Adipose tissue (tissue), 3 donors: ENCODE data around the gene ANXA3. TPM values are rescaled to one million over a fixed set of nuclear protein-coding genes. Genes with fewer than 3 reads are reported as not detected.
"Not testable (repeated sequence)": the region's sequence is repeated elsewhere in the genome, so short reads cannot be mapped to it uniquely, and the experiment has no call there.

Experiments
- H3K27ac ChIP-seq: one replicate; pipeline ENCODE4 v1.5.1; 2013; ENCODE audit warnings: low read depth, low read length
- WGBS, 3 donors: extraction: QIAGEN DNeasy Blood & Tissue Kit; methylation state at CpG; one replicate each; pipeline ENCODE4 v1.1.7; 2013; 5-methylcytosine and 5-hydroxymethylcytosine counted together
- polyA plus RNA-seq, 3 donors: library from polyadenylated mRNA; stranded (reverse); fragments of 200-250 nt; gene quantifications; one replicate each; pipeline ENCODE4 v1.2.3, GENCODE V29; 2013
- donor health status: healthy with polysubstance abuse.
- donor health status: Bipolar disorder and iron deficiency.
- donor health status: healthy.

ANXA3 gene
- polyA plus RNA-seq, 3 donors, result 27.3 to 82.6 (median 61.1) TPM

DNA sequence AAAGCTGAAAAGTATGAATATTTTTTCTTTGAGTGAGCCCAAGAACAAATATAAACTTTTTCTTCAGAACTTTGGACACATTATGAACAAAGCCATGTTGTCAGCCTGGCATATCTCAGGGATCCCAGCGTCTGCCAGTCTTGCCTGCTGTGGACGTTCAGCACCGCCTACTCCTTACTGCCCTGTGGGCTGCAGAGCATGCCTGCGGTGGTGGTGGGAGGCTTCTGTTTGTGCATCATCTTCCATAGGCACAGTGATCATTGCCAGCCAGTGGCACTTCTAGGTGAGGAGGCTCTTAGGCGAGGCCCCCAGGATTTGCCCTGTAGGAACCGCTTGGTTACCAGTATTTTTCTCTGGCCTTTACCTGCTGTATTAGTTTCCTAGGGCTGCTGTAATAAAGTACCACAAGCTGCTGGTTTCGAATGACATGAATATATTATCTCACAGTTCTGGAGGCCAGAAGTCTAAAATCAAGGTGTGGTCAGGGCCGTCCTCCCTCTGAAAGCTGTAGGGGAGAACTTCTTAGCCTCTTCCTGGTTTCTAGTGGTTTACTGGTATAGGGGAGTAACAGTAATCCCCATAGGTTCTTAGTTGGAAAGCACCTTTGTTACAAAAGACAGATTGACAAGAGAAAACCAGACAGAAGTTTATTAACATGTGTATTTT is 15.4 kb downstream of the ANXA3 start:
- no peak overlapping the region for H3K27ac ChIP-seq
- 83 to 89% (median 85%) methylated on average over 8 of the region's 8 CpGs for WGBS, 3 donors

DNA sequence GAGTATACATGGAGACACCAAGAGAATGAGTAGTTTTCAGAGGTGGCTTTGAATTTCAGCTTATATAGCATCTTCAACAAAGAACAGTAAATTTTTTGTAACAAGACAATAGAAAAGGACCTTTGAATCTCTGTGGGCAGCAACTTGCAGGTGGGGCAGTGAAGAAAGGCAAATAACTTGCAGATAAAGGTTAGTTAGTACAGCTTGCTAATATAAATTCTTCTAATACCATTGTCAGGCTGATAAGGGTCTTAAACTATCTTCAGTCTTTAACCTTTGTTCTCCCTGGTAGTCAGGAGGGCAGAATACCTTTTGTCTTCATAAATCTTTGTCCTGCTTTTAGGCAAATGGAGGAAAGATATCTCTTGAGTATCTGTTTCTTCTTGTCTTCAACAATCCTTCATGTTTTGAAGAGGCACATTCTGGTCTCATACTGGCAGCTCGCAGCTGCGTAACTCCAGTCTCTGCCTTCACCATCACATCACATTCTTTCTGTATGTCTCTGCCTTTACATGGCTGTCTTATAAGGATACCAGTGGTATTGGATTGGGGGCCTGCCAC is 16.0 kb downstream of the ANXA3 start:
- WGBS, 3 donors, result 92 to 100% (median 94%) methylated on average over 2 of the region's 2 CpGs
- H3K27ac ChIP-seq, result no peak overlapping the region

DNA sequence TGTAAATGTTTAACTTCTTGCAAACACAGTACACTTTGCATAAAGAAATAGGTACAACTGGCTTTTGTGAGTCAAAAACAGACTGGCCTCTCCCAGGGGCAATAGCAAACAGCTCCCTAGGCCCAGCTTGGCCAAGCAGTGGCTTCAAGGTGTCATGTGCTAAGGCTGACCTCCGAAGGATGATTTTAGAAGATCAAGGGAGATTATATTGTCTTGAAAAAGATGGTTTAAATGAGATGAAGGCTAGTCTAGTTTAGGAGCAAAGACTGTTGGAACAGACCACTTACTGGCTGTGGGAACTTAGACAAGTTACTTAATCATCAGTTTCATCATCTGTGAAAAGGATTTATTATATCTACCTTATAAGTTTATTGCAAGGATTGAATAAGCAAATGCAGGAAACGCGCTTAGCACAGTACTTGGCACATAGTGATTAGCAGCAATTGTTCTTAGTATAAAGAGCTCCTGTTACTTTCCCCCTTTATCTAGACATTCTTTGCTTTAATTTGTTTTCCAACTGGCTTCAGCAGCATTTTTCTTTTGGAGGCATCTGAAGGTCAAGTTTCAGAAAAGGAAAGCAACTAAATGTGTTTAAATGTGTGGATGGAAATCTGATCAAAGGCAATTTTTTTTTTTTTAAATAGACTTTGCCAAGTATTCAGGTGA is 17.2 kb downstream of the ANXA3 start:
- H3K27ac ChIP-seq, result no peak overlapping the region

DNA sequence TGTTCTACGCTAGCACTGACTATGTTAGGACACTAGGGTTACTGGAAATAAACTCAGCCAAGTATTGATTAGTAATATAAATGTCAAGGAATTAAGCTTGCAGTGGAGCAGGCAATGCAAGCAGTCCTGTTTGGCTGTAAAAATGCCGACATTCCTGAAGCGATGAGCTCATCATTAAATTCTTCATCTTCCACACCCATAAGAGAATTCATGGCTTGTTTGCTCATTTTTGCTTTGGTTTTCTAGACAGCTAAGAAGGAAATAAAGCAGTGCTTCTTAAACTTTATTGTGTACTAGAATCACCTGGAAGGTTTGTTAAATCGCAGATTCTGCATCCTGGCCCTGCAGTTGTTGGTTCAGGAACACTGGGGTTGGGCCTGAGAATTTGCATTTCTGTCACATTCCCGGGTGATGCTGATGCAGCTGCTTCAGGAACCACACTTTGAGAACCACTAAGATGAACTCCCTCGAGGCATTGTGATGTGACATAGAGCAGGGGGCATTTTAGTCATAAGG is 17.8 kb downstream of the ANXA3 start:
- WGBS, 3 donors, result 38 to 57% (median 45%) methylated on average over 6 of the region's 6 CpGs
- H3K27ac ChIP-seq, result no peak overlapping the region

More for the DNA sequence above, 17.2 kb downstream of the ANXA3 start:
- 36 to 65% (median 63%) methylated on average over 3 of the region's 3 CpGs for WGBS, 3 donors

DNA sequence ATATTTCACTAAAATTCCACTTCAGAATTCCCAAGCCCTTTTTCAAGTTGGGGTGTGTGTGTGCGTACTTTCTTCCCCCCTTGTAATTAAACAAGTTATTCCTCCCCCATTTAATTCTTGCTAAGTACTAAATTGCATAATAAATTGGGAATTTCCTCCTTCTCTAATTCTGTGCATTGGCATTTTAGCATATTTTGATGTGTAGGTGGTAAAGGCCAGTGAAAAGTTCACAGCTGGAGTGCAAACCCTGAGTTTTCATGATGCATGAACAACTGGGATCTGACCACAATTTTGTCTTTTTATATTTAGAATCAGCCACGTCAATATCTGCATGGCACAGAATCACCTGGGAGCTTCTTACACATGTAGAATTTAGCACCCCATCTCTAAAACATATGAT is 18.5 kb downstream of the ANXA3 start:
- 83 to 88% (median 85%) methylated on average over 2 of the region's 2 CpGs for WGBS, 3 donors
- H3K27ac ChIP-seq, result no peak overlapping the region

DNA sequence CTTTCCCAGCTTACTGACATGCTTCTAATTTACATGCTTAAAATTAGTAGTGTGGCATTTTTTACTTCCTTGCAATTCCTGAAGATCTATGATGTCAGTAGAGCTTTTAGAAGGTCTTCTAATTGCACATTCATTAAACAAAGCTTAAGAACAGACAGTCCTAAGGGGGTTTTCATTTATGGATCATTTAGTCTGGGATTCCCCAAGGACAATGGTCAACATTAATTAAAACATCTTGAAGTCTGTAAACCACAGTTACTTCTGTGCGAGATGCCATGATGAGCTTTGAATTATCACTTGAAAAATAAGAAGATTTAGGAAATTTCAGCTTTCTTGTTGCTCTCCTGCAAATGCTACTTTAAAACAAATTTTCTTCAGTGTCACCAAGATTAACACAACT is 20.2 kb downstream of the ANXA3 start:
- WGBS, 3 donors, result 91 to 97% (median 92%) methylated on average over 1 of the region's 1 CpG
- H3K27ac ChIP-seq, result no peak overlapping the region

DNA sequence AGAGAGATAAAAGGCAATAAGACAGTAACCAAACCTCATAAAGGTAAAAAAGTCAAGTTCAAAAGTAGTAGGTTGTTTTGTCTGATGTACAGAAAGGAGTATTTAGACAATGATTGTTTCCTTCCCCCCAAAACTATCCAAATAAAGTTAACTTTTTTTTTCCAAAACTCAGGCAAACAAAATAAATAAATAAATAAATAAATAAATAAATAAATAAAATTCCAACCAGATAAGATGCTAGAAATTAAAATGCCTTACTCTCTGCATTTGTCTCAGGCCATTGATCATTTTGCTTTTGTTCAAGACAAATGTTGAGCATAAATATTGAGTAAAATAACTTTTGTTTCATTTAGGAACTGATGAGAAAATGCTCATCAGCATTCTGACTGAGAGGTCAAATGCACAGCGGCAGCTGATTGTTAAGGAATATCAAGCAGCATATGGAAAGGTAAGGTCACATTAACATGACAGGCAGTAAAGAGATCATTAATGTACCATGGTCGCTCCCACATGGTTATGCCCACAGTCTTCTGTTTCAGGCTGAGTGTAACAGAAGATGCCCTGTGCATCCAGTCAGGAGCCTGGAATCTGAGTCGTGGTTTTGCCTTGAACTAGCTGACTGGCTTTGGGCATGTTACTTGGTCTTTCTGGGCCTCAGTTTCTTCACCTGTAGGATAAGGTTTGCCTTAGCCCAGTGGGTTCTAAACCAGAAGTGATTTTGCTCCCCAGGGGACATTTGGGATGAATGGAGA is 27.3 kb downstream of the ANXA3 start:
- no peak overlapping the region for H3K27ac ChIP-seq
- WGBS, 3 donors, result 94 to 96% (median 95%) methylated on average over 3 of the region's 3 CpGs

DNA sequence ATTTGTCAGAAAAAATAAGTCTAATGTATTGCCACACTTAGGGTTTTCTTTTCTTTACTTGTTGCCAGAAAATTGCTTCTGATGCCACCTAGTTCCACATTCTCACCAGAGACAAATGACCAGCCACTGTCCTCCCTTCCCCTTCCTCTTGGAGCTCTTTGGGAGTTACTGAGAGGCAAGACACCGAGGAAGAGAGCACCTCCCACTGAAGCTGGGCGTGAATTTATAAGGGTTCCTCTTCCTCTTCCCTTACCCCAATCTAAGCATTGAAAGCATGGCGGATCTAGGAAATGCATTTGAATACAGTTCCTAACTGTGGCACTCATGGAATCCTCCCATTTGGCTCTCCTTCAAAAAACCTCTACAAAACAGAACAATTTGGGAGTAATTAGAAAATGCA is 30.0 kb downstream of the ANXA3 start:
- no peak overlapping the region for H3K27ac ChIP-seq
- WGBS, 3 donors, result 55 to 78% (median 59%) methylated on average over 3 of the region's 3 CpGs

DNA sequence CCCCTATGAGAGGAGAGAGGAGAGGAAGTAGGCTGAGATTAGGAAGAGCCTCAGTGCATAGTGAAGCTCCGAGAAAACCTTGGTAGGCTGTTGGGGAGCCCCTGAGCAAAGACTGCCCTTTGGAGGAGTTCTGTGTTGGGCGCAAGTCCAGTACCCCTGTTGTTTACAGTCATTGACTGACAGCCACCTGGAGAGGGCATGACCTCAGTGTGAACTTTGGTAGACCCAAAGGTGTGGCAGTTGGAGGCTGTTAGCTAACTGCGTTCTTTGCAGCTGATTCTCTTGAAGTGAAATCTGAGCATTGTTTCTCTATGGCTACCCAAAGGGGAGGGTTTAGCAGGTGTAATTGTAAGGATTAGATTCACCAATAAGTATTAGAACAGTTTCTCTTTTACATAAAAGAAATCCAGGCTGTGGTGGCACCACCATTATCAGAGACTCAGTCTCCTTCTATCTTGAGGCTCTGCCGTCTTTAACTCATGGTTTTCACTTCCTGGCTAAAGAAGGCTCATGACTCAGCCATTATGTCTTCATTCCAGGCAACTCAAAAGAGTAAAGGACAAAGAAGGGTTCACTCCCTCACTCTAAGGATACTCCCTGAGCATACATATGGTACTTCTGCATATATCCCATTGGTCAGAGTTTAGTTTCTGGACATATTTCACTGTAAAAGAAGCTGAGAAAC is 33.4 kb downstream of the ANXA3 start:
- WGBS, 3 donors, result 83 to 88% (median 85%) methylated on average over 4 of the region's 4 CpGs
- no peak overlapping the region for H3K27ac ChIP-seq

DNA sequence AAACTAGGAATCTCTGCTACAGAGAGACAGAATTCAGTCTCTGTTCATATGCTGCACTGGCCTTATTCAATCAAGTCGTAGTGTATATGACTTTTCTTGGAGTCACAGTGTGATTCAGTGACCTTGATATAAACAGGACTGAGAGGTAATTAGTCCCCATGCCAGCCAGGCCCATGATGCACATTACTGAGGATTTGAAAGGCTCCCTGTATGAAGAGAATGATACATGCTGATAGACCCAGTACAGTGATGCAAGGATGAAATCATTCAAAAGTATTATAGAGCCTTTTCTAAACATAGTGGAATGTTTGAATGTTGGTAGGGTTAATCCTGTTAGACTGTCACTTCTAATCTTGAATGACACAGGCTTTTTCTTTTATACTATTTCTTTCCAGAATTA is 34.1 kb downstream of the ANXA3 start:
- 0 to 55% (median 24%) methylated on average over 1 of the region's 1 CpG for WGBS, 3 donors
- H3K27ac ChIP-seq, result no peak overlapping the region

DNA sequence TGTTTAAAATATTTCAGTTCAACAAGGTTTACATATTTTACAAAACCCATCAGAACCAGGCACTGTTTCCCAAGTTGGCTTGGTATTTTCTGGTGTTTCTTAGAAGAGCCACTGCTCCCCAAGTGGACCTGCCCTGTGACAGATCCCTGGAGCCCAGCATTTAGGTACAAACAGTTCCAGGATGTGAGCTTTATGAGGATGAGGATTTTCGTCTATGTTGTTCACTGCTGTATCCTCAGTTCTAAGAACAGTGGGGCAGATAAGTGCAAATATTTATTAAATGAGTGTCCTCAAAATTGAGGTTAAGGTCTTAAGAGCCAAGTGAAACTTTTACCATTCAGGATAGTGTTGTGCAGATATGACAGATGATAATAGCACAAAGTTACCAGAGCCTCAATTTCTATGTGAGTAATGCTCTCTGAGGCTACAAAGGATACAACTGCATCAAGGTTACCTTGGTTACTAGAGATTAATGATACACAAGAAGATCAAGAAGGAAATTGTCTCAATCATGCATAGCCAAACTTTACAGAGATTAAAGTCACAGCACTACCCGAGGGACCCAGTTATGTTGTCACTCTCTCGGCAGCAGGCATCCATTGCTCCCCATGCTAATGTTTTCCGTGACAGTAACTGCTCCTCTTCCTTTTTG is 37.5 kb downstream of the ANXA3 start:
- 61 to 69% (median 63%) methylated on average over 4 of the region's 4 CpGs for WGBS, 3 donors
- no peak overlapping the region for H3K27ac ChIP-seq

DNA sequence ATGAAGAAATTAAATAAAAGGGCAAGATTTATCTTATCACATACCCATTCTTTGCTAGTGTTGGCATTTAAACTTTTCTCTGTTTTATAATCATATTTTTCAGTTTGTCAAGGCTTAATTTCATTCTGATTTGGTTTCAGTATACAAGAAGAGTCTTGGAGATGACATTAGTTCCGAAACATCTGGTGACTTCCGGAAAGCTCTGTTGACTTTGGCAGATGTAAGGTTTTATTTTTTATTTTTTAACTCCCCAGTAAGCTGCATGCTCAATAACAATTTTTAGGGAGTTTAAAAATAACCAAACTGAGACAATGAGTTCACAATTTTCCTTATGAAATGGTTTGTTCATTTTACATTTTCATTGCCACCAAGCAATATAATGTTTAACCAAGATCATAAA is 39.8 kb downstream of the ANXA3 start:
- WGBS, 3 donors, result 39 to 60% (median 53%) methylated on average over 2 of the region's 2 CpGs
- H3K27ac ChIP-seq, result no peak overlapping the region

DNA sequence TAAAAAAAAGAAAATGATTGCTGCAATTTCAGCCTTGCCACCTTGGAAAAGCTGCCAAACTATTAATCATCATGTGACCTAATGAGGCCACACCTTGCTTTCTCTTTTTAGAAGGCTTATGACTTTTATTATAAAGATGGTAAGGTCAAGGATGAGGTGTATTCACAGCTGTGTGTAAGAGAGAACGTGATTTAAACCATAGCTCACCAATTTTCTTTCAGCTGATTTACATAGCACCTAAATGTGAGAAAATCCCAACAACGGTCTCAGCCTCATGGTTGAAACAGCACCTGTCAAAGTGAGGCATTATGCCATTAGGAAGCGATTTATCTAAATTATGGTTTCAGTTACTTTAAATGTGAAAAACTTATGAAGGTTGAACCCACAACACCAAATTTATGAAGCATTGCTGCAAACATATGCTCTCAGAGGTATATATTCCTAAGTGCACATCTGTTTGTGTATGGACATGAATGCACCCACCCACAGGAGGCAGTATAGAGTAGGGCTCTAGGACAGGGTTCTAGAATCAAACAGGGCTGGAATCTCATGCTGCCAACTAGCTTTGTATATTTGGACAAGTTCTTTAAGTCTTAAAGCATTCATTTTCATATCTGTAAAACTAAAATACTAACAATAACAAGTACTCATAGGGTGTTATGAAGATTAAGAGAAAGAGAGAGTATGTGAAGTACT is 40.7 kb downstream of the ANXA3 start:
- 54 to 85% (median 84%) methylated on average over 3 of the region's 3 CpGs for WGBS, 3 donors
- no peak overlapping the region for H3K27ac ChIP-seq

DNA sequence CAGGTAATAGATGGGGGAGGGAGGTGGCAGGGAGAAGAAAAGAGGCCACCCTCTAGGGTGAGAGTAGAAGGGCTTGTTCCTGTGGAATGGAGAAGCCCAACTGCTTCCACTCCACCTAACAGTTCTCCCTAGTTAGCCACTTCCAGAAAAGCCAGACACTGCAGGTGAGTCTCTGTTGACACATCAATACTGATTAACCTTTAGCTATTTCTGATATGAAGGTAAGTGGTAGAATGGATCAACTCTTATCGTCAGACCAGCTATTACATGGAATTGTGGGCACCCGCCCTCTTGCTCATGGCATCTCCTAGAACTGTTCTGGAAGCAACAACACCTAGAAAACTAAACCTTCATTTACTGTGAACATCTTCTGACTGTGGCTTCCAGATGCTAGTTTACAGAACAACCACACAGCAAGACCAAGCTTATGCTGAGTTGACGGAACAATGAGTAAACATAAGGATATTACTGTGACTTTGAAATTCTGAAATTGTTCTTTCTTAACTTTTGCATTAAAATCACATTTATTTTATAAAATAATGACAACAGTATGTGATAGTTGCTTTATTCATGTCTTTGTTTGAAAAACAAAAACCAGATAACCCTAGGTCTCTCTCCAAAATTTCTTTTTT is 44.7 kb downstream of the ANXA3 start:
- WGBS, 3 donors, result 67 to 96% (median 90%) methylated on average over 3 of the region's 3 CpGs

DNA sequence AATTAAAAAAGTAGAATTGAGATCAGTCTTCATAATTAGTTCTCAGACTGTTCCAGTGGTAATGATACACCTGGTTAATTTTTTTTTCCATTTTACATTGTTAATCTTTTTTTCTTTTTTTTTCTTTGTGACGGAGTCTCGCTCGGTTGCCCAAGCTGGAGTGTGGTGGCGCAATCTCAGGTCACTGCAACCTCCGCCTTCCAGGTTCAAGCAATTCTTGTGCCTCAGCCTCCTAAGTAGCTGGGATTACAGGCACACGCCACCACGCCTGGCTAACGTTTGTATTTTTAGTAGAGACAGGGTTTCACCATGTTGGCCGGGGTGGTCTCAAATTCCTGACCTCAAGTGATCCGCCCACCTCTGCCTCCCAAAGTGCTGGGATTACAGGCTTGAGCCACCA is 46.9 kb downstream of the ANXA3 start:
- WGBS, 3 donors, result 86 to 98% (median 89%) methylated on average over 10 of the region's 10 CpGs
- H3K27ac ChIP-seq, result not testable (repeated sequence)

More for the DNA sequence above, 44.7 kb downstream of the ANXA3 start:
- H3K27ac ChIP-seq, result no peak overlapping the region

DNA sequence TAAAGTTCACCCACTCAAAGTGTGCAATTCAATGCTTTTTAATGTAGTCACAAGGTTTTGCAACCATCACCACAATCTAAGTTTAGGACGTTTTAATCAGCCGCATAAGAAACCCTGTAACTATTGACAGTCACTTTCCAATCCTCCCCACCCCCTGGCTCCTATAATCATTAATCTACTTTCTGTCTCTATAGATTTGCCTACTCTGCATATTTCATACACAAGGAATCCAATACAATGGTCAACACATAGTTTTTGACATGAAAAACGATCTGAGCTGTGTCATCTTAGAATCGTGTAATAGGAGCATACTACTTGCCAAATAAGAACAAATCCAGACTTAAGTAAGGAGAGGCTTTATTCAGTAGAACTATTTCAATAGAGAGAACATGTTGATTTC is 47.6 kb downstream of the ANXA3 start:
- H3K27ac ChIP-seq, result no peak overlapping the region
- 80 to 83% (median 81%) methylated on average over 4 of the region's 4 CpGs for WGBS, 3 donors

DNA sequence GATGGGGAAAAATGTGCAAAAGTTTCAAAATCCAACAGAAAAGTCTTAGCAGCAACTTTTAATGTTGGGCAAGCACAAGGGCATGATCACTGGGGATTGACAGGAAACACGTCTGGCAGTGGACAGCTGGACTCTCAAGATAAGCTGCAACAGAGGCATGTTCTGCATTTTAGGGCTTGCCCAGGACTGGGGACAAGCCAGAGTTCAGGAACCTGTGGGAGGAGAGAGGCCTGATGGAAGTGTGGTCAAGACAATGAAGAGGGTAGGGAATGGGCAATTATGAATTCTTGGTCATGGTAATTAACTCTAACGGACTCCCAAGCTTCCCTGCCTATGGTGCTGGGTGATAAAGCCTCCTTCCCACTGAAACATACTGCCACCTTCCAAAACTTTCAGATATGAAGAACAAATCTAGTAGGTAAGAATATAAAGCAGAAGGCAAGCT is 48.4 kb downstream of the ANXA3 start:
- H3K27ac ChIP-seq, result no peak overlapping the region
- WGBS, 3 donors, result 52 to 63% (median 58%) methylated on average over 2 of the region's 2 CpGs
